ENCODE measurements around the gene FAM131B.
"Not testable (repeated sequence)": the region's sequence is repeated elsewhere in the genome, so short reads cannot be mapped to it uniquely, and the experiment has no call there.

FAM131B gene

GRCh38 chr7:143362131-143363015, at the start of gene FAM131B:
Gene FAM131B, minus strand, starts transcription at chr7:143362713. Its CDS starts 110 bp downstream, at chr7:143362603.
- DNase-seq, result no peak

- DNase-seq, result no peak
These were observed 49.6 kb upstream of the FAM131B start for GRCh38 chr7:143411976-143412708.

- peak; percentile 83 to 84 for DNase-seq
These were observed 48.0 kb upstream of the FAM131B start for GRCh38 chr7:143410521-143411004.

- no peak for DNase-seq
These were observed 46.4 kb upstream of the FAM131B start, which contains the start of gene EPHA1 for GRCh38 chr7:143408686-143409561. Gene EPHA1, minus strand, starts transcription at chr7:143408856. Its CDS starts 51 bp downstream, at chr7:143408805.

- no peak for DNase-seq
These were observed 45.8 kb upstream of the FAM131B start for GRCh38 chr7:143408252-143408685.

- DNase-seq, result no peak
These were observed 45.1 kb upstream of the FAM131B start for GRCh38 chr7:143407287-143408251.

- DNase-seq, result no peak
These were observed 43.5 kb upstream of the FAM131B start for GRCh38 chr7:143406002-143406357.

- DNase-seq, result no peak
These were observed 42.9 kb upstream of the FAM131B start for GRCh38 chr7:143405173-143406001.

- DNase-seq, result not testable (repeated sequence)
These were observed 39.7 kb upstream of the FAM131B start for GRCh38 chr7:143402233-143402632.

- DNase-seq, result no peak
These were observed 38.8 kb upstream of the FAM131B start for GRCh38 chr7:143401265-143401664.

- DNase-seq, result no peak
These were observed 37.1 kb upstream of the FAM131B start for GRCh38 chr7:143399642-143400041.

- no peak for DNase-seq
These were observed 36.6 kb upstream of the FAM131B start for GRCh38 chr7:143399151-143399550.

GRCh38 chr7:143398616-143399015, 36.1 kb upstream of the FAM131B start:
- DNase-seq, result no peak

- DNase-seq, result no peak
These were observed 35.4 kb upstream of the FAM131B start for GRCh38 chr7:143397710-143398530.

- DNase-seq, result no peak
These were observed 34.4 kb upstream of the FAM131B start for GRCh38 chr7:143396625-143397556.

GRCh38 chr7:143396182-143396581, 33.7 kb upstream of the FAM131B start:
- DNase-seq, result no peak

- DNase-seq, result peak in 1 of 2 donors; percentile 49
These were observed 33.0 kb upstream of the FAM131B start for GRCh38 chr7:143395187-143396149.

Data from inflammatory macrophage treated with lipopolysaccharide for 1 hour (primary cell).